ENCODE results near the gene CCDC91.
"Not testable (repeated sequence)": the region's sequence is repeated elsewhere in the genome, so short reads cannot be mapped to it uniquely, and the experiment has no call there.

Gene CCDC91

DNA sequence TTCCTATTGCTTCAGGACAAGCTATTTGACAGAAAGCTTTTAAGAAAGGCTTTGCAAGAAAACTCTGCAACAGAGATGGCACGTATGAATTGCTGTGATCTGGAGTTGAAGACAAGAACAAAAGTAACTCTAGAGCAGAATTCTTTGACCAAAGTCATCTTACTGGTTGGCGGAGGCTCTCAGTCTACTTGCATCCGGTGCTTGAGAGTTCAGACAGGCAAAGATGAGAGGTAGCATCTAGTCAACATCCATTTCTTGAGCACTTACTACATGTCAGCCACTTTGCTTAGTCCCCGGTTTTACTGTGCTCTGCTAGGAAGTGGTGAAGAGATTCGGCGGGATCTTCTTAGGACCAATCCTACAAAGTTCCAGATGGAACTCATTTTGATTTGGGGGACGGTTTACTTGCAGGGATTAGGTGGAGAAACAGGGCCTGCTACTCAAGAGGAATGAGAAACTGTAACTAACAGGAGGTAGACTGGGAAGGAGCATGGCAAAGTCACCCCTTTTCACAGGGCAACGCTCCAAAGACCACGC is 404 bp upstream of the CCDC91 start:
- H3K27me3 ChIP-seq (ENCODE audit: insufficient read depth, low read length), result no peaks in the 10 kb centered on the region
- H2BK12ac ChIP-seq (ENCODE audit: low read length), result no peak overlapping the region
- WGBS (ENCODE audit: extremely low coverage, insufficient coverage, insufficient read length), result no CpG with 5 or more reads among the region's 9 CpGs
- peak overlapping the region; percentile 21 for H3K4ac ChIP-seq (ENCODE audit: low read depth, low read length)
- H3K4me1 ChIP-seq (ENCODE audit: control insufficient read depth in 1 of 2, insufficient read depth in 2 of 2, low read length in 2 of 2), result peaks cover 3 to 8% of the 10 kb centered on the region in 2 experiments
- peak overlapping the region; percentile 74 for H4K12ac ChIP-seq (ENCODE audit: low read depth, low read length)
- peak overlapping the region; percentile 91 for H3K4me3 ChIP-seq (ENCODE audit: low read depth, low read length)
- peak overlapping the region; percentile 97 for H4K8ac ChIP-seq (ENCODE audit: low read depth, low read length)
- H3K18ac ChIP-seq (ENCODE audit: low read length), result peak overlapping the region; percentile 57
- H3K14ac ChIP-seq (ENCODE audit: low read length), result peak overlapping the region; percentile 91
- DNase-seq, result no peak
- H2AK5ac ChIP-seq (ENCODE audit: low read length), result no peak overlapping the region
- peak overlapping the region; percentile 98 for H2AFZ ChIP-seq (ENCODE audit: insufficient read depth, low read length, poor library complexity)
- no peak overlapping the region for H3K27ac ChIP-seq (ENCODE audit: low read depth, low read length)
- peaks cover 10% of the 10 kb centered on the region for H3K79me1 ChIP-seq (ENCODE audit: low read length)
- peak overlapping the region; percentile 65 for H3K4me2 ChIP-seq (ENCODE audit: low read length)
- peaks cover 3% of the 10 kb centered on the region for H3K79me2 ChIP-seq (ENCODE audit: control insufficient read depth, insufficient read depth, low read length, poor library complexity)
- H3K23ac ChIP-seq (ENCODE audit: low read length), result no peak overlapping the region
- H2BK5ac ChIP-seq (ENCODE audit: low read depth, low read length, poor library complexity), result no peak overlapping the region
- H2BK120ac ChIP-seq (ENCODE audit: insufficient read depth, low read length, poor library complexity), result no peak overlapping the region
- peak overlapping the region; percentile 16 for H3K9ac ChIP-seq (ENCODE audit: low read length)
- H4K91ac ChIP-seq (ENCODE audit: low read depth, low read length), result peak overlapping the region; percentile 92
- H3K9me3 ChIP-seq (ENCODE audit: insufficient read depth, low read depth, low read length), result no peaks in the 10 kb centered on the region
- peaks cover 0 to 2% of the 10 kb centered on the region in 2 experiments for H3K36me3 ChIP-seq (ENCODE audit: control insufficient read depth in 1 of 2, insufficient read depth in 2 of 2, low read length in 2 of 2)

DNA sequence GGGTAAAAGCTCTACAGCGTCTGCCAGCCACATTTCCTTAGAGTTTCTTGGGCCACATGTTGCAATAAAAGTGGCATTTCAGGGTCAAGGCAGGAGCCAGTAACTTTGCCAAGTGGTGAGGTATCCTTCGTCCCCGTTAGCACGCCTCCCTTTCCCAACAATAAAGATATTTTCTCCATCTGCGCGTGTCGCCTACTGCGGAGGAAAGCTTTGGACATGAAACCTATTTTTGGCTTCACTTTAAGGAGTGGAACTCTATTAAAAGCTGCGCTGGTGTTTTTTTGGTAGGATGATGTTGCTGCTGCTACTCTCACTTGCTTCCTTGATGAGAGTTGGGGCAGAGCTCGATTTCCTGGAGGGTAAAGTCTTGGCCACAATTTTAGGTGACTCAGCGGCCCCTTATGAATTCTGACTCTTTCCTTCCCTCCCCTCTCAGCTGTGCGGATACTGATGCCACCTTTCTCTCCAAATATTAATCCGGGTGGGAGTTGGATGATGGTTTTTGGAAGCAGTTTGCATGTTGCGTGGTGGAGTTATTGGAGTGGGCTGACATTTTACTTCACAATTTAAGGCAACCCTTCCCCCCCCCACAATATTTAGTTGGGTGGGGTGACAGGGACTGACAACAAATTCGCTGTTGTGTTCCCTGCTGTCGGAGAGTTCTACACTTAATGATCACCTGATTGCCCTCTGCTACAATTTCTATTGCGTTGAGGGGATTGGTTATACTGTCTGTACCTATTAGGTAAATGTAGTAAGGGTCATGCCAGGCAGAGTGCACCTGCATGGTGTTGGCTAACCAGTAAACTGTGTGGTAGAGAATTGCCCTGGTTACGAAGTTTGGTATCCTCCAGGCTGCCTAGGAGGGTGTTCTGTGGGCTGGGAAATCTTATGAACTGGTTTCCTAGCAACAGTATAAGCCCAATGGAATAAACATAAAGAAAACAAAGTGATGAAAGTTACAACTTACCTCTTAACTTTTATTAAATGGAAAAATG is 1.1 kb downstream of the CCDC91 start:
- Histone ChIP-seq H2BK120ac (ENCODE audit: insufficient read depth, low read length, poor library complexity) (no peak overlapping the region), H3K4me3 (ENCODE audit: low read depth, low read length) (peak overlapping the region; percentile 91), H2AK5ac (ENCODE audit: low read length) (no peak overlapping the region), H3K79me1 (ENCODE audit: low read length) (peaks cover 10% of the 10 kb centered on the region), H3K18ac (ENCODE audit: low read length) (peak overlapping the region; percentile 1), H2AFZ (ENCODE audit: insufficient read depth, low read length, poor library complexity) (peak overlapping the region; percentile 98), H3K4me1 (ENCODE audit: control insufficient read depth in 1 of 2, insufficient read depth in 2 of 2, low read length in 2 of 2) (peaks cover 3 to 8% of the 10 kb centered on the region in 2 experiments), H2BK12ac (ENCODE audit: low read length) (no peak overlapping the region), H2BK5ac (ENCODE audit: low read depth, low read length, poor library complexity) (no peak overlapping the region), H3K4ac (ENCODE audit: low read depth, low read length) (peak overlapping the region; percentile 6), H4K8ac (ENCODE audit: low read depth, low read length) (peak overlapping the region; percentile 97), H3K27me3 (ENCODE audit: insufficient read depth, low read length) (no peaks in the 10 kb centered on the region), H3K14ac (ENCODE audit: low read length) (no peak overlapping the region), H3K27ac (ENCODE audit: low read depth, low read length) (peak overlapping the region; percentile 7), H3K79me2 (ENCODE audit: control insufficient read depth, insufficient read depth, low read length, poor library complexity) (peaks cover 3% of the 10 kb centered on the region), H4K12ac (ENCODE audit: low read depth, low read length) (no peak overlapping the region), H3K23ac (ENCODE audit: low read length) (no peak overlapping the region), H3K36me3 (ENCODE audit: control insufficient read depth in 1 of 2, insufficient read depth in 2 of 2, low read length in 2 of 2) (peaks cover 0 to 2% of the 10 kb centered on the region in 2 experiments), H3K4me2 (ENCODE audit: low read length) (peak overlapping the region; percentile 65), H4K91ac (ENCODE audit: low read depth, low read length) (no peak overlapping the region), H3K9ac (ENCODE audit: low read length) (peak overlapping the region; percentile 89), H3K9me3 (ENCODE audit: insufficient read depth, low read depth, low read length) (no peaks in the 10 kb centered on the region)
- peak; percentile 10 to 43 for DNase-seq
- WGBS (ENCODE audit: extremely low coverage, insufficient coverage, insufficient read length), result no CpG with 5 or more reads among the region's 18 CpGs

DNA sequence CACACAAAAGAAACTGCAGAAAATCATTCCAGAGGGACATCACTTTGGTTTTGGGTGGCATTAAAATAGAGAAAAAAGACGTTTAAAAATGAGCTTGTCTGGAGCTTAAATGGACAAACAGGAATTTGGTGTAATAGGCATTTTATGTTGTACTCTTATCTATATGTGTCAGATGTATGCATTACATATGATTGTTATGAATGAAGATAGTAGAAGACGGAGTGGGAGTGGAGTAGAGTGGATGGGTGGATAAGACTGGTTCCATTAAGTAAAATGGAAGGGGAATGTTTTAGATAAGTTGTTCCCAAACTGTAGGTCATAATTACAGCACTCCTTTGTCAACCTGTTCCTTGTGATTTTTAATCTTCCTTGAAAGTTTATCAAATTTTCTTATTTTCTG is 1.9 kb downstream of the CCDC91 start:
- no peak overlapping the region for H3K23ac ChIP-seq (ENCODE audit: low read length)
- no peak overlapping the region for H3K27ac ChIP-seq (ENCODE audit: low read depth, low read length)
- no peak overlapping the region for H3K4ac ChIP-seq (ENCODE audit: low read depth, low read length)
- H3K18ac ChIP-seq (ENCODE audit: low read length), result no peak overlapping the region
- no peak overlapping the region for H4K8ac ChIP-seq (ENCODE audit: low read depth, low read length)
- no peak overlapping the region for H3K14ac ChIP-seq (ENCODE audit: low read length)
- WGBS (ENCODE audit: extremely low coverage, insufficient coverage, insufficient read length), result no CpG with 5 or more reads among the region's 2 CpGs
- peaks cover 10% of the 10 kb centered on the region for H3K79me1 ChIP-seq (ENCODE audit: low read length)
- no peak overlapping the region for H2BK12ac ChIP-seq (ENCODE audit: low read length)
- H4K91ac ChIP-seq (ENCODE audit: low read depth, low read length), result no peak overlapping the region
- H3K79me2 ChIP-seq (ENCODE audit: control insufficient read depth, insufficient read depth, low read length, poor library complexity), result peaks cover 3% of the 10 kb centered on the region
- H2BK5ac ChIP-seq (ENCODE audit: low read depth, low read length, poor library complexity), result no peak overlapping the region
- no peak overlapping the region for H4K12ac ChIP-seq (ENCODE audit: low read depth, low read length)
- no peak overlapping the region for H3K4me3 ChIP-seq (ENCODE audit: low read depth, low read length)
- peaks cover 3 to 8% of the 10 kb centered on the region in 2 experiments for H3K4me1 ChIP-seq (ENCODE audit: control insufficient read depth in 1 of 2, insufficient read depth in 2 of 2, low read length in 2 of 2)
- no peak for DNase-seq
- H2AFZ ChIP-seq (ENCODE audit: insufficient read depth, low read length, poor library complexity), result no peak overlapping the region
- no peak overlapping the region for H2BK120ac ChIP-seq (ENCODE audit: insufficient read depth, low read length, poor library complexity)
- peaks cover 0 to 2% of the 10 kb centered on the region in 2 experiments for H3K36me3 ChIP-seq (ENCODE audit: control insufficient read depth in 1 of 2, insufficient read depth in 2 of 2, low read length in 2 of 2)
- no peaks in the 10 kb centered on the region for H3K27me3 ChIP-seq (ENCODE audit: insufficient read depth, low read length)
- H3K4me2 ChIP-seq (ENCODE audit: low read length), result no peak overlapping the region
- no peaks in the 10 kb centered on the region for H3K9me3 ChIP-seq (ENCODE audit: insufficient read depth, low read depth, low read length)
- H3K9ac ChIP-seq (ENCODE audit: low read length), result no peak overlapping the region
- H2AK5ac ChIP-seq (ENCODE audit: low read length), result no peak overlapping the region

DNA sequence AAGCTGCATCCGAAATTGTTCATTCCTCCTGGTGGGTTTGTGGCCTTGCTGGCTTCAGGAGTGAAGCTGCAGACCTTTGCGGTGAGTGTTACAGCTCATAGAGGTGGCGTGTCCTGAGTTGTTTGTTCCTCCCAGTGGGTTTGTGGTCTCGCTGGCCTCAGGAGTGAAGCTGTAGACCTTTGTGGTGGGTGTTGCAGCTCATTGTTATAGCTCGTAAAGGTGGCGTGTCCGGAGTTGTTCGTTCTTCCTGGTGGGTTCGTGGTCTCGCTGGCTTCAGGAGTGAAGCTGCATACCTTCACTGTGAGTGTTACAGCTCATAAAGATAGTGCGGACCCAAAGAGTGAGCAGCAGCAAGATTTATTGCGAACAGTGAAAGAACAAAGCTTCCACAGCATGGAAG is 4.4 kb downstream of the CCDC91 start:
- H3K79me2 ChIP-seq (ENCODE audit: control insufficient read depth, insufficient read depth, low read length, poor library complexity); H3K4me2 ChIP-seq (ENCODE audit: low read length); H3K23ac ChIP-seq (ENCODE audit: low read length); DNase-seq; H4K12ac ChIP-seq (ENCODE audit: low read depth, low read length); H3K9me3 ChIP-seq (ENCODE audit: insufficient read depth, low read depth, low read length); H3K14ac ChIP-seq (ENCODE audit: low read length); H2BK5ac ChIP-seq (ENCODE audit: low read depth, low read length, poor library complexity); H3K27me3 ChIP-seq (ENCODE audit: insufficient read depth, low read length); H2AK5ac ChIP-seq (ENCODE audit: low read length); H2BK12ac ChIP-seq (ENCODE audit: low read length); H3K79me1 ChIP-seq (ENCODE audit: low read length); H3K9ac ChIP-seq (ENCODE audit: low read length); H4K8ac ChIP-seq (ENCODE audit: low read depth, low read length); H4K91ac ChIP-seq (ENCODE audit: low read depth, low read length); H2BK120ac ChIP-seq (ENCODE audit: insufficient read depth, low read length, poor library complexity); H3K36me3 ChIP-seq (ENCODE audit: control insufficient read depth in 1 of 2, insufficient read depth in 2 of 2, low read length in 2 of 2); H3K18ac ChIP-seq (ENCODE audit: low read length); H3K4me3 ChIP-seq (ENCODE audit: low read depth, low read length); H3K27ac ChIP-seq (ENCODE audit: low read depth, low read length); H3K4ac ChIP-seq (ENCODE audit: low read depth, low read length); H2AFZ ChIP-seq (ENCODE audit: insufficient read depth, low read length, poor library complexity); H3K4me1 ChIP-seq (ENCODE audit: control insufficient read depth in 1 of 2, insufficient read depth in 2 of 2, low read length in 2 of 2): not testable (repeated sequence)
- no CpG with 5 or more reads among the region's 12 CpGs for WGBS (ENCODE audit: extremely low coverage, insufficient coverage, insufficient read length)

Data from trophoblast cell (in vitro differentiated cells and primary cell).